HG03159 (cell line): Measurements from ENCODE around the gene DIO3.

ENCODE experiments used
- ATAC-seq: cut with Tn5 transposase; IDR thresholded peaks from one replicate; pipeline ENCODE4 v1.9.1; 2021; ENCODE audit warnings: mild to moderate bottlenecking, moderate library complexity; ENCODE audit not compliant: unreplicated experiment

DIO3 gene

GRCh38 chr14:101595887-101596721, 34.8 kb downstream of the DIO3 start:
- ATAC-seq: no peak

DNA sequence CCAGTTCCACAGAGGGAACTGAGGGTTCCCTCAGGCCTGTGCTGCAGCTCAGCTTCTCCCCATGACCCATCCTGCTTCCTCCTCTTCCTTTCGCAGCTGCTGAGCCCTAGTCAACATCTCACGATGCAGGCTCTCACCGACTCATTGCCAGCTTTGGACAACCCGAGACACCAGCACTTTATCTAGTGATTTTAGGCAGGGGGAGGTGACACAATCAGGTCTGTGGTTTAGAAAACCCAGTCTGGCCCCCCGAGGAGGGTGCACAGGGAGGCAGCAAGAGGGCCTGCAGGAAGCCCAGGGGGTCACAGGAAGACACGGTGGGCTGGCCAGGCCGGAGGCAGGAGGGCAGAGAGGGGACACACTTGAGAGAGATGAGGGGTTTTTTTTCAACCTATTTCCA, 35.4 kb downstream of the DIO3 start:
- no peak for ATAC-seq

DNA sequence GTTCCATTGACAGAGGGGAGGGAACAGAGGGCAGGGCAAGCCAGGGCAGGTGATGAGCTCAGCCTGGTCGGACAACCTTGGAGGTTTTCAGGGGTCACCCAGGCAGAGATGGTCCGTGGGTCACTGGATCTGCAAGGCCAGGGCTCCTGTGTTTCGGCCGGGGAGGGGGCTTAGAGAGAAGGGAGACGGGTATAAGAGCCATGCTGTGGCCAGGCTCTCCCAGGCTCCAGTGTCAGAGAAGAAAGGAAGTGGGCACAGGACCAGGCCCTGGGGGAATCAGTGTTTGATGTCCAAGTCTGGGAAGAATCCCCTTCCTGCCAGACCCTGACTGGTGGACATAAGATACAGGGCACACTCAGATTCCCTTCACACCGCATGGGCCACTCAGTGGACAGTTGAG, 36.9 kb downstream of the DIO3 start:
- ATAC-seq: no peak

DNA sequence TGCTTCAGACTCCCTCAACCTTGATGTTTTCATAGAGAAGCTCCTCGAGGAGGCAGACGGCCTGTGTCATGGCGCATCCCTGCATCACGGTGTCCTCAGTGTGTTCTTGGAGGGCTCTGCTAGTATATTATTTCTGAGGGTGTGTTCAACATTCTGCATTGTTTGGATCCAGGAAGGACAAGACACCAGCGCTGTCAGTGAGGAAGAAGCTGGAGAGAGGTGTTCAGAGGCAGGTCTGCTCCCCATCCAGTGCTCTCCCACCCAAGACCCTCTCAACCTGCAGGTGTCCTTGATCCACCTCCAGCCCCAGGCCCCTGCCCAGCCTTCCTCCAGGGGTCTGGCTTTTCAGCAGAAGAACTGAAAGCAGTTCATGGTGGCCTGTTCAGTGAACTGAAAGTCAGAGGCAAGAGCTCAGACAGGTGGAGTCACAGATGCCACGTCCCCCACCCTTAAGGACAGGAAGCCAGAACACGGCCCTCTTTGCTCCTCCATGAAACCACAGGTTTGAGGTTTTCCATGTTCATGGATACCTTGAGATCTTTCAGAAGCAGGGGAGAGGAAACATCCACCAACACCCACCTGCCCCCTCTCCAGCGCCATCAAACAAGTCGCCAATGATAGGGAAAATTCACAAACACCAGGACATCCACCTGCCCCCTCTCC, 37.4 kb downstream of the DIO3 start:
- no peak for ATAC-seq

- ATAC-seq: no peak
Observed at GRCh38 chr14:101599234-101599885, 38.1 kb downstream of the DIO3 start.

- no peak for ATAC-seq
Observed at GRCh38 chr14:101600336-101600890, 39.1 kb downstream of the DIO3 start.

DNA sequence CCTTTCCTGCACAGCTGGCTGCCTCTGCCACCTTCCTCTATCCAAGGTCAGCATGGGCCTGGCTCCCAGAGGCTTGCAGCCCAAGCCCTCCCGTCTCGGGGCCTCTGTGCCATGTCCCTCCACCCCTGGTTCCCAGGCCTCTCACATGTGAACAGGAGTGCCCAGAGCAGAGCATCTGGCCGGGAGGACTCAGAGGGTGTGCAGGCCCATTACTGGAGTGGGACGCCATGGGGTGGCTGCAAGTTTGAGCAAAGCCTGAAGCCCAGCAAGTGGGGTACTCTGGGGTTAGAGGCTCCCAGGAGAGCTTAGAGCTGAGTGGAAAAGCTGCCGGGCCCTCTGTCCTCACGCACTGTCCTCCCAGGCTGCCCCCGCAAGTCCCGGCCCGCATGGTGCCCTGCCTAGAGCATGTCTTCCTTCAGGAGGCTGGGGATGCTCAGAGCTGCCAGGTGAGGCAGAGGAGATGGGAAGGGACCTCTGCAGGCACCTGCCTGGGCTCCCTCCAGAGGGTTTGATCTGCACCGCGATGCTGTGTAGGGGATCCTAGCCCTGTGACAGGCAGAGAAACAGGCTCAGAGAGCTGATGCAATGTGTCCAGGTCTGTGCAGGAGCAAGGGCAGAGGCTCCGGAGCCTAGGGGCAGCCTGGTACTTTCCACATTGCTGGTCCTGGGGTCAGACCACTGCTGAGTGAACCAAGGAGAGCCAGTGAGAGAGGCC, 39.8 kb downstream of the DIO3 start:
- ATAC-seq: no peak

DNA sequence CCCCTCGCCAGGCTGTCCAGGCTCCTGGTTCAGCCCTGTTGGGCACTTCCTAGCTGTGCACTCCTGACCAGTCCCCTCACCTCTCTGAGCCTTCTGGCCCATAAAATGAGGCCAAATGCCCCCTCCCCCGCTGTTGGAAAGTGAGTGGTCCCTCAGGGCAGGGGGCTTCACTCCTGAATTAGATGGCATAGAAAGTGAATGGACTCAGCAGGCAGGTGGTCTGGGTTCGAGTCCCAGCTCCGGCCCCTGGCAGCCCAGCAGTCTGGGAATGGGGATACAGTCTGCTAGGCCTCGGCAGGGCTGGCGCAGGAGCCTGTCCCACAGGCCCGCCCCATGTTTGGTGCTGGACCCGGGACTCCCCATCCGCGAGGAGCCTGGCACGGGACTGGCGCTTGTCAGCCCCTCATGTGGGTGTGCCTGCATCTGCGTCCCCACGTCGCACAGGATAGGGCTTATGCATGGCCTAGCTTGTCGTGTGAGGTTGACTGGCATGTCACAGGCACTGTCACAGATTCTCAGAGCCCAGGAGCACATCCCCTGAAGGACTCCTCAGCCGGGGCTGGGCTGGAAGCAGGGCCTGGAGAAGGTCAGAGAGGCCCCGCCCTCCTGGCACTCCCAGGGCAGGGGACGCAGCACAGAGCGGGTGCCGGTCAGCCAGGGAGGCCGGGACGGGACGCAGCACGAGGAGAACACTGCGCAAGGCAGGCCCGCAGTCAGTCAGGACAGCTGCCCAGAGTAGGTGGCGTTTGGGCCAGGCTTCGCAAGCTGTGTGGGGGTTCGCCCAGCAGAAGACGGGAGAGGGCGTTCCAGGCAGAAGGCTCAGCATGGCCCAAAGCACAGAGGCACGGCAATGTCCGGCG, 40.5 kb downstream of the DIO3 start:
- no peak for ATAC-seq

GRCh38 chr14:101602466-101602840, 41.2 kb downstream of the DIO3 start:
- ATAC-seq: no peak

GRCh38 chr14:101603096-101603495, 41.8 kb downstream of the DIO3 start:
- no peak for ATAC-seq

DNA sequence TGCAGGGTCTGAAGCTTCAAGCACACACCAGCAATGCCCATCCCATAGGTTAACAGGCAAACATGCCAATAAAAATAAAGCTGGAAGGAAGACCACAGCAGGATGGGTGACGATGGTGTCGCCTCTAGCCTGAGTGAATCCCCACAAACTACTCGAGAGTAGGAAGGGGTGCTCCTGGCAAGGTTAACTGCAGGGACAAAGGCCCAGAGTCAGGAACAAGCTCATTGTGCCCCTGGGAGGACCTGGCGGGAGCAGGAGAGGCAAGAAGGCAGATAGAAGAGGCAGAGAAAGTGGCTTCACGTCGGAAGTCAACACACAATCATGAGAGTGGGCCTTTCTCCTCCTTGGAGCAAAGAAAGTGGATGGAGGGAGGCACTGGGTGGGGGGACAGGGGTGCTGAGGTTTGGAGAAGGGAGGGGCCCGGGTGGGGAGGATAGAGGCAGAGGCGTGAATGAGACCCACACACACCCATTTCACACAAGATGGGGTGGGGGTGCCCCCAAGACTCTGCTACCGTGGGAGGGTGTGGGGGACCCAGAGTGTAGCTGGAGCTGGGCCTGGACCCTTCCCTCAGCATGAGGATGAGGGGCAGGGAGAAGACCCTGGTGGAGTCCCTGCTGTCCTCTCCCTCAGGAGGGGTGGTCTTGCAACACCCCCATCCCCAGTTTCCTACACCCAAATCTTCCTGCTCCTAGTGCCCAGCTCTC, 43.1 kb downstream of the DIO3 start:
- ATAC-seq: no peak

GRCh38 chr14:101604935-101605780, 43.9 kb downstream of the DIO3 start:
- no peak for ATAC-seq

GRCh38 chr14:101605836-101606235, 44.5 kb downstream of the DIO3 start:
- ATAC-seq: no peak
